GM19455 (cell line): ENCODE data around the gene ASTN2.

ENCODE experiments used
- ATAC-seq: cut with Tn5 transposase; IDR thresholded peaks from one replicate; pipeline ENCODE4 v1.9.1; 2021; ENCODE audit not compliant: unreplicated experiment

ASTN2 gene

GRCh38 chr9:116653348-116654058 lies 761.4 kb downstream of the ASTN2 start:
- ATAC-seq = no peak

- no peak for ATAC-seq
These were observed 767.4 kb downstream of the ASTN2 start for GRCh38 chr9:116647515-116647809.

- no peak for ATAC-seq
These were observed 768.0 kb downstream of the ASTN2 start for GRCh38 chr9:116646661-116647514.

- ATAC-seq = no peak
These were observed 770.7 kb downstream of the ASTN2 start for GRCh38 chr9:116644091-116644688.

GRCh38 chr9:116643691-116644090 lies 771.2 kb downstream of the ASTN2 start:
- ATAC-seq = no peak

- no peak for ATAC-seq
These were observed 773.4 kb downstream of the ASTN2 start for GRCh38 chr9:116641292-116642059.

GRCh38 chr9:116639251-116639741 lies 775.6 kb downstream of the ASTN2 start:
- ATAC-seq = no peak

GRCh38 chr9:116635908-116636307 lies 778.9 kb downstream of the ASTN2 start:
- ATAC-seq = no peak

- ATAC-seq = no peak
These were observed 781.6 kb downstream of the ASTN2 start for GRCh38 chr9:116632990-116633838.

GRCh38 chr9:116629634-116630033 lies 785.2 kb downstream of the ASTN2 start:
- no peak for ATAC-seq

- no peak for ATAC-seq
These were observed 786.1 kb downstream of the ASTN2 start for GRCh38 chr9:116628716-116629115.

- ATAC-seq = no peak
These were observed 787.4 kb downstream of the ASTN2 start for GRCh38 chr9:116627433-116627832.

GRCh38 chr9:116626762-116627161 lies 788.1 kb downstream of the ASTN2 start:
- ATAC-seq = no peak

GRCh38 chr9:116623715-116624114 lies 791.1 kb downstream of the ASTN2 start:
- no peak for ATAC-seq

GRCh38 chr9:116617389-116617788 lies 797.5 kb downstream of the ASTN2 start:
- no peak for ATAC-seq

- ATAC-seq = no peak
These were observed 798.4 kb downstream of the ASTN2 start for GRCh38 chr9:116616304-116616914.

- ATAC-seq = no peak
These were observed 806.8 kb downstream of the ASTN2 start for GRCh38 chr9:116608064-116608463.

- no peak for ATAC-seq
These were observed 808.9 kb downstream of the ASTN2 start for GRCh38 chr9:116605904-116606341.

GRCh38 chr9:116605060-116605459 lies 809.8 kb downstream of the ASTN2 start:
- ATAC-seq = no peak

GRCh38 chr9:116604251-116604650 lies 810.6 kb downstream of the ASTN2 start:
- no peak for ATAC-seq
